Common myeloid progenitor, CD34-positive (primary cell): ENCODE measurements around the gene FBXO30.

Source experiments
- CTCF ChIA-PET: fragments of 350-600 bp; sonication (Branson Sonifier 250); formaldehyde crosslinking; loops from one replicate; lab custom pipeline; 2021; ENCODE audit warnings: antibody characterized with exemption; lab: Charles Lee
- POLR2A ChIA-PET: fragments of 350-600 bp; sonication (Branson Sonifier 250); formaldehyde crosslinking; loops from one replicate; lab custom pipeline; 2021; ENCODE audit warnings: antibody characterized with exemption; lab: Charles Lee
- DNase-seq, 3 donors: peaks; one replicate each; pipeline versions ENCODE4 v3.0.0 to v3.0.0-alpha.2; 2013
- H3K27ac ChIP-seq, 2 experiments: 1 replicate in 1 of 2; 2 replicates in 1 of 2; pipeline ENCODE4 v1.7.0; 2013; ENCODE audit warnings: inconsistent platforms in 2 of 2, low read length in 2 of 2, mild to moderate bottlenecking in 2 of 2, low read depth in 1 of 2, moderate library complexity in 1 of 2; ENCODE audit not compliant: severe bottlenecking in 2 of 2, insufficient read depth in 1 of 2, poor library complexity in 1 of 2
- H3K27me3 ChIP-seq, 5 experiments: replicated peaks in 2 of 5; 1 replicate in 3 of 5; 2 replicates in 2 of 5; pipeline versions ENCODE4 v1.6.1 to v1.7.0; 2013; ENCODE audit warnings: low read length in 4 of 5, mild to moderate bottlenecking in 2 of 5, moderate library complexity in 2 of 5, inconsistent platforms in 1 of 5; ENCODE audit not compliant: insufficient read depth in 5 of 5, control insufficient read depth in 4 of 5
- H3K36me3 ChIP-seq, 4 experiments: 1 replicate in 2 of 4; 2 replicates in 2 of 4; pipeline versions ENCODE4 v1.6.1 to v1.7.0; 2013; ENCODE audit warnings: low read length in 3 of 4, control low read depth in 1 of 4, mild to moderate bottlenecking in 1 of 4; ENCODE audit not compliant: control insufficient read depth in 4 of 4, insufficient read depth in 4 of 4
- H3K4me1 ChIP-seq, 4 experiments: 1 replicate in 3 of 4; 2 replicates in 1 of 4; pipeline versions ENCODE4 v1.6.1 to v1.7.1; 2013; ENCODE audit warnings: low read length in 3 of 4, mild to moderate bottlenecking in 3 of 4, control low read depth in 1 of 4, inconsistent platforms in 1 of 4, moderate library complexity in 1 of 4; ENCODE audit not compliant: control insufficient read depth in 4 of 4, insufficient read depth in 4 of 4; ENCODE audit errors: control extremely low read depth in 1 of 4
- H3K4me3 ChIP-seq, 7 experiments: 1 replicate in 4 of 7; 2 replicates in 3 of 7; pipeline versions ENCODE4 v1.5.1 to v1.7.0; 2013; ENCODE audit warnings: mild to moderate bottlenecking in 7 of 7, low read length in 6 of 7, moderate library complexity in 6 of 7, inconsistent platforms in 2 of 7, low read depth in 2 of 7, control low read depth in 1 of 7; ENCODE audit not compliant: insufficient read depth in 4 of 7, control insufficient read depth in 1 of 7; ENCODE audit errors: extremely low read depth in 1 of 7
- H3K9me3 ChIP-seq, 5 experiments: 1 replicate in 4 of 5; 2 replicates in 1 of 5; pipeline versions ENCODE4 v1.6.1 to v1.7.1; 2013; ENCODE audit warnings: low read length in 4 of 5, mild to moderate bottlenecking in 2 of 5, inconsistent platforms in 1 of 5, low read depth in 1 of 5, moderate library complexity in 1 of 5; ENCODE audit not compliant: control insufficient read depth in 4 of 5, insufficient read depth in 2 of 5; ENCODE audit errors: control extremely low read depth in 1 of 5
- WGBS: methylation state at CpG from one replicate; pipeline ENCODE4 v1.1.5; 2013; ENCODE audit not compliant: insufficient coverage; 5-methylcytosine and 5-hydroxymethylcytosine counted together

FBXO30 gene

GRCh38 chr6:145758113-145758512 lies 56.5 kb downstream of the FBXO30 start:
- WGBS, result no CpG with 5 or more reads among the region's 4 CpGs
- no peak overlapping the region for H3K4me3 ChIP-seq
- ChIA-PET POLR2A (no interaction called here), CTCF (no interaction called here)
- H3K27ac ChIP-seq, result no peak overlapping the region
- H3K36me3 ChIP-seq, result no peaks in the 10 kb centered on the region
- peaks cover 0 to 2% (median 0%) of the 10 kb centered on the region in 5 experiments for H3K9me3 ChIP-seq
- no peaks in the 10 kb centered on the region for H3K27me3 ChIP-seq
- DNase-seq, result no peak
- no peaks in the 10 kb centered on the region for H3K4me1 ChIP-seq

- peak in 2 of 3 donors; percentile 34 to 43 for DNase-seq
- POLR2A ChIA-PET, result no interaction called here
- Histone ChIP-seq H3K9me3 (peaks cover 0 to 2% (median 0%) of the 10 kb centered on the region in 5 experiments), H3K4me1 (no peaks in the 10 kb centered on the region), H3K27ac (no peak overlapping the region), H3K36me3 (no peaks in the 10 kb centered on the region), H3K27me3 (no peaks in the 10 kb centered on the region), H3K4me3 (no peak overlapping the region)
- CTCF ChIA-PET, result no interaction called here
- no CpG with 5 or more reads among the region's 1 CpG for WGBS
These were observed 58.4 kb downstream of the FBXO30 start for GRCh38 chr6:145756170-145756662.

- POLR2A ChIA-PET, result no interaction called here
- CTCF ChIA-PET, result no interaction called here
- no peak for DNase-seq
- Histone ChIP-seq H3K4me1 (no peaks in the 10 kb centered on the region), H3K27ac (no peak overlapping the region), H3K27me3 (no peaks in the 10 kb centered on the region), H3K9me3 (peaks cover 0 to 2% (median 0%) of the 10 kb centered on the region in 5 experiments), H3K36me3 (no peaks in the 10 kb centered on the region), H3K4me3 (no peak overlapping the region)
These were observed 58.9 kb downstream of the FBXO30 start for GRCh38 chr6:145755682-145756081.

GRCh38 chr6:145752638-145753037 lies 62.0 kb downstream of the FBXO30 start:
- ChIA-PET POLR2A (no interaction called here), CTCF (no interaction called here)
- no CpG with 5 or more reads among the region's 2 CpGs for WGBS
- H3K27ac ChIP-seq, result no peak overlapping the region
- H3K4me3 ChIP-seq, result no peak overlapping the region
- no peaks in the 10 kb centered on the region for H3K27me3 ChIP-seq
- no peak for DNase-seq
- H3K36me3 ChIP-seq, result no peaks in the 10 kb centered on the region
- H3K4me1 ChIP-seq, result peaks cover 0 to 7% (median 5%) of the 10 kb centered on the region in 4 experiments
- peaks cover 0 to 2% (median 0%) of the 10 kb centered on the region in 5 experiments for H3K9me3 ChIP-seq

- Histone ChIP-seq H3K27ac (peak overlapping the region in 1 of 2 experiments; percentile 67), H3K4me1 (peaks cover 0 to 7% (median 5%) of the 10 kb centered on the region in 4 experiments), H3K27me3 (no peaks in the 10 kb centered on the region), H3K4me3 (peak overlapping the region in 2 of 7 experiments; percentile 4 to 30), H3K36me3 (no peaks in the 10 kb centered on the region), H3K9me3 (peaks cover 0 to 2% (median 0%) of the 10 kb centered on the region in 5 experiments)
- ChIA-PET POLR2A (no interaction called here), CTCF (no interaction called here)
- 33% methylated on average over 1 of the region's 1 CpG for WGBS
- peak; percentile 35 to 82 (median 75) for DNase-seq
These were observed 65.0 kb downstream of the FBXO30 start for GRCh38 chr6:145749632-145750031.

- Histone ChIP-seq H3K4me3 (no peak overlapping the region), H3K27ac (no peak overlapping the region), H3K36me3 (no peaks in the 10 kb centered on the region), H3K27me3 (no peaks in the 10 kb centered on the region), H3K4me1 (peaks cover 0 to 7% (median 5%) of the 10 kb centered on the region in 4 experiments), H3K9me3 (no peaks in the 10 kb centered on the region)
- CTCF ChIA-PET, result interaction anchor here (0.8 to 1.4 kb wide), 2 partner anchors 9 to 13 kb away, joined by 4 read pairs; no protein-coding TSS in a partner anchor
- no CpG with 5 or more reads among the region's 1 CpG for WGBS
- POLR2A ChIA-PET, result no interaction called here
- DNase-seq, result no peak
These were observed 68.7 kb downstream of the FBXO30 start for GRCh38 chr6:145745861-145746260.

GRCh38 chr6:145744619-145745018 lies 70.0 kb downstream of the FBXO30 start:
- POLR2A ChIA-PET, result no interaction called here
- Histone ChIP-seq H3K36me3 (no peaks in the 10 kb centered on the region), H3K27ac (no peak overlapping the region), H3K27me3 (no peaks in the 10 kb centered on the region), H3K4me1 (peaks cover 0 to 3% (median 1%) of the 10 kb centered on the region in 4 experiments), H3K9me3 (no peaks in the 10 kb centered on the region), H3K4me3 (no peak overlapping the region)
- WGBS, result no CpG with 5 or more reads among the region's 2 CpGs
- DNase-seq, result no peak
- CTCF ChIA-PET, result no interaction called here
